HL-60 (cell line): ENCODE data around the gene KNOP1.

Experiments used
- POLR2AphosphoS5 ChIP-seq: IDR thresholded peaks from 2 replicates; pipeline ENCODE4 v1.6.1; 2012; ENCODE audit warnings: low read depth
- TF ChIP-seq, protein P1 (sequence below): IDR thresholded peaks from 2 replicates; pipeline ENCODE4 v1.6.1; 2012; ENCODE audit warnings: low read depth; ENCODE audit not compliant: insufficient replicate concordance
- TF ChIP-seq, protein P2 (sequence below): IDR thresholded peaks from one replicate; pipeline ENCODE4 v1.5.1; 2011; ENCODE audit warnings: low read length, control low read depth, inconsistent platforms; ENCODE audit not compliant: insufficient read depth

DNA sequence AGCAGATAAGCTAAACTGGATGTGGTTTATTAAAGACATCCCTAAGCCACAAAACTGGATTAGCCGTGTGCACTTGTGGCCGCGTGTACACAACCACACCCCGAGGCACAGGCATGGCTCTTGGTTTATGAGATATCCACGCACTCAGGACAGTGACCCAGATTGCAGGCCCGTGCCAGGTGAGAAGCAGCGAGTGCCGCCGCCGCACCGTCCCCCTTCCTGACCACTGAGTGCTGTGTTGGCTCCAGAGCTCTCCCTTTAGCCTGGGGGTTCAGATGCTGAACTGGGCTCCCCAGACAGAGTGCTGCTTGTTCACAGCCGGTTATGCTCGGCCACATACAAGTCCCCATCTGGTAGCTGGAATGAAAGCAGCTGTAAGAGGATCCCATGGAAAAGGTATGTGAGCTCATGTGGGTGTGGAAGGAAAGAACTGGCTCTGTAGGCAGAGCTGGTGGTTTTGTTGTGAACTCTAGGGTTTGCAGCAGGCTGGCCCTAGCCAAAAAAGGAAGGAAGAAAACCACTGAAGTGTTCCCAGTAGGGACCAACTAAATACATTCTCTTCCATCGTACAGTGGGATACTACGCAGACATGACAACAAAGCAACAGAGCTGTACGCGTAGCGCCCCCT lies 29.5 kb downstream of the KNOP1 start:
- TF ChIP-seq, protein P1, sequence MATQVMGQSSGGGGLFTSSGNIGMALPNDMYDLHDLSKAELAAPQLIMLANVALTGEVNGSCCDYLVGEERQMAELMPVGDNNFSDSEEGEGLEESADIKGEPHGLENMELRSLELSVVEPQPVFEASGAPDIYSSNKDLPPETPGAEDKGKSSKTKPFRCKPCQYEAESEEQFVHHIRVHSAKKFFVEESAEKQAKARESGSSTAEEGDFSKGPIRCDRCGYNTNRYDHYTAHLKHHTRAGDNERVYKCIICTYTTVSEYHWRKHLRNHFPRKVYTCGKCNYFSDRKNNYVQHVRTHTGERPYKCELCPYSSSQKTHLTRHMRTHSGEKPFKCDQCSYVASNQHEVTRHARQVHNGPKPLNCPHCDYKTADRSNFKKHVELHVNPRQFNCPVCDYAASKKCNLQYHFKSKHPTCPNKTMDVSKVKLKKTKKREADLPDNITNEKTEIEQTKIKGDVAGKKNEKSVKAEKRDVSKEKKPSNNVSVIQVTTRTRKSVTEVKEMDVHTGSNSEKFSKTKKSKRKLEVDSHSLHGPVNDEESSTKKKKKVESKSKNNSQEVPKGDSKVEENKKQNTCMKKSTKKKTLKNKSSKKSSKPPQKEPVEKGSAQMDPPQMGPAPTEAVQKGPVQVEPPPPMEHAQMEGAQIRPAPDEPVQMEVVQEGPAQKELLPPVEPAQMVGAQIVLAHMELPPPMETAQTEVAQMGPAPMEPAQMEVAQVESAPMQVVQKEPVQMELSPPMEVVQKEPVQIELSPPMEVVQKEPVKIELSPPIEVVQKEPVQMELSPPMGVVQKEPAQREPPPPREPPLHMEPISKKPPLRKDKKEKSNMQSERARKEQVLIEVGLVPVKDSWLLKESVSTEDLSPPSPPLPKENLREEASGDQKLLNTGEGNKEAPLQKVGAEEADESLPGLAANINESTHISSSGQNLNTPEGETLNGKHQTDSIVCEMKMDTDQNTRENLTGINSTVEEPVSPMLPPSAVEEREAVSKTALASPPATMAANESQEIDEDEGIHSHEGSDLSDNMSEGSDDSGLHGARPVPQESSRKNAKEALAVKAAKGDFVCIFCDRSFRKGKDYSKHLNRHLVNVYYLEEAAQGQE: no peak
- TF ChIP-seq, protein P2, sequence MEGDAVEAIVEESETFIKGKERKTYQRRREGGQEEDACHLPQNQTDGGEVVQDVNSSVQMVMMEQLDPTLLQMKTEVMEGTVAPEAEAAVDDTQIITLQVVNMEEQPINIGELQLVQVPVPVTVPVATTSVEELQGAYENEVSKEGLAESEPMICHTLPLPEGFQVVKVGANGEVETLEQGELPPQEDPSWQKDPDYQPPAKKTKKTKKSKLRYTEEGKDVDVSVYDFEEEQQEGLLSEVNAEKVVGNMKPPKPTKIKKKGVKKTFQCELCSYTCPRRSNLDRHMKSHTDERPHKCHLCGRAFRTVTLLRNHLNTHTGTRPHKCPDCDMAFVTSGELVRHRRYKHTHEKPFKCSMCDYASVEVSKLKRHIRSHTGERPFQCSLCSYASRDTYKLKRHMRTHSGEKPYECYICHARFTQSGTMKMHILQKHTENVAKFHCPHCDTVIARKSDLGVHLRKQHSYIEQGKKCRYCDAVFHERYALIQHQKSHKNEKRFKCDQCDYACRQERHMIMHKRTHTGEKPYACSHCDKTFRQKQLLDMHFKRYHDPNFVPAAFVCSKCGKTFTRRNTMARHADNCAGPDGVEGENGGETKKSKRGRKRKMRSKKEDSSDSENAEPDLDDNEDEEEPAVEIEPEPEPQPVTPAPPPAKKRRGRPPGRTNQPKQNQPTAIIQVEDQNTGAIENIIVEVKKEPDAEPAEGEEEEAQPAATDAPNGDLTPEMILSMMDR: no peak
- no peak for TF ChIP-seq POLR2AphosphoS5
